IPS-18c (cell line): Measurements from ENCODE around the gene HOOK2.

Source experiments
- H3K4me3 ChIP-seq: 2 replicates; pipeline ENCODE4 v1.7.0; 2013; ENCODE audit warnings: low read depth, mild to moderate bottlenecking, low read length, moderate library complexity; ENCODE audit not compliant: insufficient read depth
- H3K9me3 ChIP-seq: one replicate; pipeline ENCODE4 v1.6.1; 2013; ENCODE audit warnings: mild to moderate bottlenecking, low read length, moderate library complexity; ENCODE audit not compliant: control insufficient read depth, insufficient read depth

The HOOK2 gene

GRCh38 chr19:12786141-12786870 lies 11.0 kb upstream of the HOOK2 start:
- no peak overlapping the region for H3K4me3 ChIP-seq
- H3K9me3 ChIP-seq: no peaks in the 10 kb centered on the region

GRCh38 chr19:12785431-12786031 lies 10.2 kb upstream of the HOOK2 start:
- Histone ChIP-seq H3K9me3 (no peaks in the 10 kb centered on the region), H3K4me3 (no peak overlapping the region)

GRCh38 chr19:12784871-12785430 lies 9.6 kb upstream of the HOOK2 start:
- H3K4me3 ChIP-seq: no peak overlapping the region
- H3K9me3 ChIP-seq: no peaks in the 10 kb centered on the region

- H3K4me3 ChIP-seq: no peak overlapping the region
- H3K9me3 ChIP-seq: no peaks in the 10 kb centered on the region
Measured at GRCh38 chr19:12784394-12784870, 9.1 kb upstream of the HOOK2 start.

GRCh38 chr19:12783849-12784393 lies 8.6 kb upstream of the HOOK2 start:
- peak overlapping the region; percentile 28; the same call in 1 of the 2 replicates for H3K4me3 ChIP-seq
- H3K9me3 ChIP-seq: no peaks in the 10 kb centered on the region

GRCh38 chr19:12783291-12783848 lies 8.0 kb upstream of the HOOK2 start:
- Histone ChIP-seq H3K9me3 (no peaks in the 10 kb centered on the region), H3K4me3 (peak overlapping the region; percentile 57)

GRCh38 chr19:12782424-12783290 lies 7.3 kb upstream of the HOOK2 start:
- H3K4me3 ChIP-seq: peak overlapping the region; percentile 57
- H3K9me3 ChIP-seq: no peaks in the 10 kb centered on the region

GRCh38 chr19:12782174-12782423 lies 6.7 kb upstream of the HOOK2 start:
- peak overlapping the region; percentile 57 for H3K4me3 ChIP-seq
- H3K9me3 ChIP-seq: no peaks in the 10 kb centered on the region

GRCh38 chr19:12779162-12779993 lies 4.0 kb upstream of the HOOK2 start:
- Histone ChIP-seq H3K4me3 (no peak overlapping the region; the same call in 1 of the 2 replicates), H3K9me3 (no peaks in the 10 kb centered on the region)

GRCh38 chr19:12778905-12779161 lies 3.5 kb upstream of the HOOK2 start:
- Histone ChIP-seq H3K9me3 (no peaks in the 10 kb centered on the region), H3K4me3 (peak overlapping the region; percentile 58)

- Histone ChIP-seq H3K9me3 (no peaks in the 10 kb centered on the region), H3K4me3 (peak overlapping the region; percentile 58)
Measured at GRCh38 chr19:12778017-12778904, 2.9 kb upstream of the HOOK2 start.

GRCh38 chr19:12777217-12778016 lies 2.1 kb upstream of the HOOK2 start:
- no peaks in the 10 kb centered on the region for H3K9me3 ChIP-seq

GRCh38 chr19:12773571-12773970 lies 1.8 kb downstream of the HOOK2 start:
- Histone ChIP-seq H3K9me3 (no peaks in the 10 kb centered on the region), H3K4me3 (no peak overlapping the region)

More at GRCh38 chr19:12777217-12778016, 2.1 kb upstream of the HOOK2 start:
- peak overlapping the region; percentile 58; the same call in 1 of the 2 replicates for H3K4me3 ChIP-seq

GRCh38 chr19:12772323-12772722 lies 3.0 kb downstream of the HOOK2 start:
- Histone ChIP-seq H3K4me3 (no peak overlapping the region), H3K9me3 (no peaks in the 10 kb centered on the region)

GRCh38 chr19:12770922-12771321 lies 4.4 kb downstream of the HOOK2 start:
- Histone ChIP-seq H3K9me3 (no peaks in the 10 kb centered on the region), H3K4me3 (no peak overlapping the region)
